Breast epithelium (tissue), 4 donors: Measurements from ENCODE around the gene MIOX. TPM values are rescaled to one million over a fixed set of nuclear protein-coding genes. Genes with fewer than 3 reads are reported as not detected.

Experiments used
- DNase-seq, 2 donors: peaks; one replicate each; pipeline ENCODE4 v3.0.0-alpha.2; 2019; ENCODE audit warnings: low spot score in 2 of 2
- H3K27ac ChIP-seq, 2 donors: fragments of 200-600 bp; sonication (generic) in 1 of 2; one replicate each; pipeline ENCODE4 v1.5.1; 2016 to 2019; ENCODE audit warnings: mild to moderate bottlenecking in 1 of 2
- H3K27me3 ChIP-seq, 2 donors: fragments of 200-600 bp; sonication (generic) in 1 of 2; one replicate each; pipeline versions ENCODE4 v1.5.1 to v1.6.0; 2017 to 2019; ENCODE audit warnings: control low read depth in 1 of 2, mild to moderate bottlenecking in 1 of 2
- H3K36me3 ChIP-seq: fragments of 200-600 bp; one replicate; pipeline ENCODE4 v1.5.1; 2019
- H3K4me1 ChIP-seq, 2 donors: fragments of 200-600 bp; sonication (generic); one replicate each; pipeline ENCODE4 v1.5.1; 2016 to 2019; ENCODE audit warnings: control low read depth in 1 of 2
- H3K4me3 ChIP-seq, 3 donors: fragments of 200-600 bp; sonication (generic); 1 replicate in 2 of 3; 2 replicates in 1 of 3; pipeline ENCODE4 v1.5.1; 2016 to 2019; ENCODE audit warnings: mild to moderate bottlenecking in 3 of 3, moderate library complexity in 2 of 3
- H3K9me3 ChIP-seq, 2 donors: fragments of 200-600 bp; sonication (generic) in 1 of 2; one replicate each; pipeline ENCODE4 v1.5.1; 2016 to 2019; ENCODE audit warnings: control low read depth in 1 of 2
- CTCF ChIP-seq, 3 donors: fragments of 450-650 bp; IDR thresholded peaks; one replicate each; pipeline ENCODE4 v1.5.1; 2016 to 2017; ENCODE audit warnings: antibody characterized with exemption in 3 of 3, mild to moderate bottlenecking in 3 of 3, moderate library complexity in 3 of 3
- POLR2A ChIP-seq: fragments of 450-650 bp; IDR thresholded peaks from one replicate; pipeline ENCODE4 v1.6.1; 2016; ENCODE audit warnings: antibody characterized with exemption, mild to moderate bottlenecking, moderate library complexity
- POLR2AphosphoS5 ChIP-seq, 3 donors: sonication (generic); formaldehyde crosslinking; IDR thresholded peaks; one replicate each; pipeline ENCODE4 v1.6.1; 2017; ENCODE audit warnings: antibody characterized with exemption in 3 of 3
- intact Hi-C: fragments of 100-400 bp; cut with DNase I; formaldehyde crosslinking; loops from one replicate; pipeline ENCODE4 v1.15.1; 2023; ENCODE audit warnings: low total_unique reads
- total RNA-seq, 3 donors: library from RNA; depleted of rRNA; stranded (reverse); fragments of >200 nt; gene quantifications; one replicate each; pipeline ENCODE4 v1.1.0, GENCODE V29; 2016

The MIOX gene
- total RNA-seq, 3 donors from 2014 or later: not detected

- no peaks in the 10 kb centered on the region for H3K9me3 ChIP-seq
- peaks cover 0 to 16% of the 10 kb centered on the region in 2 donors for H3K4me1 ChIP-seq
- no peaks in the 10 kb centered on the region for H3K36me3 ChIP-seq
- H3K27ac ChIP-seq: peak within 1 kb of the TSS; percentile 97 to 98
- TF ChIP-seq POLR2AphosphoS5 (IDR thresholded peaks at IDR 0.05) (peak; percentile 45 to 64 (median 53)), CTCF (IDR thresholded peaks at IDR 0.05) (no peak), POLR2A (no peak)
- peak within 1 kb of the TSS; percentile 92 to 95 (median 93) for H3K4me3 ChIP-seq
- intact Hi-C loops: loop anchor here (10.0 kb wide), 1 partner anchor 253 kb away; the partner anchor contains the start of gene HDAC10
- H3K27me3 ChIP-seq: no peaks in the 10 kb centered on the region
- DNase-seq: peak; percentile 88 to 89
Observed at GRCh38 chr22:50507421-50507990, 20.8 kb downstream of the MIOX start, which contains the start of gene LMF2. TSS of gene LMF2 (minus strand) at chr22:50507702. CDS start at chr22:50507675, 27 bp downstream.

GRCh38 chr22:50507991-50508884 is 21.6 kb downstream of the MIOX start, which contains the start of gene NCAPH2:
TSS of gene NCAPH2 (plus strand) at chr22:50508224. CDS start at chr22:50508338, 114 bp downstream.
- Histone ChIP-seq H3K36me3 (no peaks in the 10 kb centered on the region), H3K27ac (peak within 1 kb of the TSS; percentile 97 to 98), H3K9me3 (no peaks in the 10 kb centered on the region), H3K27me3 (no peaks in the 10 kb centered on the region), H3K4me3 (peak within 1 kb of the TSS; percentile 92 to 95 (median 93)), H3K4me1 (peaks cover 0 to 16% of the 10 kb centered on the region in 2 donors)
- DNase-seq: peak; percentile 92 to 98
- intact Hi-C loops: loop anchor here (1.0 to 10.0 kb wide), 2 partner anchors 22 to 253 kb away; partner anchors contain the start of genes HDAC10 and TYMP
- peak; percentile 93 to 99 (median 94) for TF ChIP-seq POLR2AphosphoS5 (IDR thresholded peaks at IDR 0.05)
- TF ChIP-seq CTCF (IDR thresholded peaks at IDR 0.05): no peak
- TF ChIP-seq POLR2A: peak; percentile 32

GRCh38 chr22:50508897-50509296 is 22.2 kb downstream of the MIOX start:
- H3K27me3 ChIP-seq: no peaks in the 10 kb centered on the region
- intact Hi-C loops: loop anchor here (1.0 to 10.0 kb wide), 2 partner anchors 21 to 254 kb away; partner anchors contain the start of genes HDAC10 and TYMP
- DNase-seq: no peak
- no peaks in the 10 kb centered on the region for H3K9me3 ChIP-seq
- TF ChIP-seq POLR2AphosphoS5 (IDR thresholded peaks at IDR 0.05) (no peak), CTCF (IDR thresholded peaks at IDR 0.05) (no peak), POLR2A (no peak)
- H3K27ac ChIP-seq: peak overlapping the region; percentile 97 to 98
- peak overlapping the region; percentile 68 to 89 (median 89) for H3K4me3 ChIP-seq
- no peaks in the 10 kb centered on the region for H3K36me3 ChIP-seq
- H3K4me1 ChIP-seq: peaks cover 0 to 16% of the 10 kb centered on the region in 2 donors

- H3K27ac ChIP-seq: no peak overlapping the region
- no peak for DNase-seq
- peaks cover 0 to 8% of the 10 kb centered on the region in 2 donors for H3K4me1 ChIP-seq
- TF ChIP-seq POLR2AphosphoS5 (IDR thresholded peaks at IDR 0.05): no peak
- intact Hi-C loops: no loop called here
- no peak overlapping the region for H3K4me3 ChIP-seq
- H3K27me3 ChIP-seq: no peaks in the 10 kb centered on the region
- no peaks in the 10 kb centered on the region for H3K36me3 ChIP-seq
- no peaks in the 10 kb centered on the region for H3K9me3 ChIP-seq
Observed at GRCh38 chr22:50513175-50513574, 26.5 kb downstream of the MIOX start.

GRCh38 chr22:50516068-50516467 is 29.4 kb downstream of the MIOX start:
- Histone ChIP-seq H3K4me1 (no peaks in the 10 kb centered on the region), H3K4me3 (no peak overlapping the region), H3K27ac (no peak overlapping the region), H3K27me3 (no peaks in the 10 kb centered on the region), H3K9me3 (no peaks in the 10 kb centered on the region), H3K36me3 (no peaks in the 10 kb centered on the region)
- intact Hi-C loops: no loop called here
- DNase-seq: no peak
- TF ChIP-seq CTCF (IDR thresholded peaks at IDR 0.05) (no peak), POLR2AphosphoS5 (IDR thresholded peaks at IDR 0.05) (no peak), POLR2A (no peak)
